ENCODE measurements around the gene ZNF679. TPM values are rescaled to one million over a fixed set of nuclear protein-coding genes. Genes with fewer than 3 reads are reported as not detected.
"Not testable (repeated sequence)": the region's sequence is repeated elsewhere in the genome, so short reads cannot be mapped to it uniquely, and the experiment has no call there.

ZNF679 gene
- total and polyA plus RNA-seq, 2 donors (not counting 1 experiment from before 2014, with no cell fraction given), result not detected

- Histone ChIP-seq H3K9ac (ENCODE audit: insufficient read depth, low read length) (no peak overlapping the region), H3K4me1 (ENCODE audit: control insufficient read depth, extremely low read depth, insufficient read depth, low read length) (no peaks in the 10 kb centered on the region), H3K9me3 (ENCODE audit: control insufficient read depth, insufficient read depth, low read depth, low read length) (no peaks in the 10 kb centered on the region), H3K79me2 (ENCODE audit: control insufficient read depth, insufficient read depth, low read length) (no peaks in the 10 kb centered on the region), H3K36me3 (ENCODE audit: control insufficient read depth, insufficient read depth, low read length) (no peaks in the 10 kb centered on the region), H3K4me2 (ENCODE audit: extremely low read depth, insufficient read depth, low read length) (no peak overlapping the region), H2AFZ (ENCODE audit: low read length) (no peak overlapping the region), H3K27me3 (ENCODE audit: control insufficient read depth, insufficient read depth, low read length) (no peaks in the 10 kb centered on the region), H4K20me1 (ENCODE audit: control insufficient read depth, extremely low read depth, insufficient read depth, low read length) (no peaks in the 10 kb centered on the region), H3K27ac (ENCODE audit: insufficient read depth, low read length) (no peak overlapping the region), H3K4me3 (replicated peaks in 1 of 4; ENCODE audit: control extremely low read depth in 1 of 4, insufficient read depth in 1 of 4, low read depth in 3 of 4, low read length in 4 of 4) (no peak overlapping the region)
- TF ChIP-seq, protein P1, sequence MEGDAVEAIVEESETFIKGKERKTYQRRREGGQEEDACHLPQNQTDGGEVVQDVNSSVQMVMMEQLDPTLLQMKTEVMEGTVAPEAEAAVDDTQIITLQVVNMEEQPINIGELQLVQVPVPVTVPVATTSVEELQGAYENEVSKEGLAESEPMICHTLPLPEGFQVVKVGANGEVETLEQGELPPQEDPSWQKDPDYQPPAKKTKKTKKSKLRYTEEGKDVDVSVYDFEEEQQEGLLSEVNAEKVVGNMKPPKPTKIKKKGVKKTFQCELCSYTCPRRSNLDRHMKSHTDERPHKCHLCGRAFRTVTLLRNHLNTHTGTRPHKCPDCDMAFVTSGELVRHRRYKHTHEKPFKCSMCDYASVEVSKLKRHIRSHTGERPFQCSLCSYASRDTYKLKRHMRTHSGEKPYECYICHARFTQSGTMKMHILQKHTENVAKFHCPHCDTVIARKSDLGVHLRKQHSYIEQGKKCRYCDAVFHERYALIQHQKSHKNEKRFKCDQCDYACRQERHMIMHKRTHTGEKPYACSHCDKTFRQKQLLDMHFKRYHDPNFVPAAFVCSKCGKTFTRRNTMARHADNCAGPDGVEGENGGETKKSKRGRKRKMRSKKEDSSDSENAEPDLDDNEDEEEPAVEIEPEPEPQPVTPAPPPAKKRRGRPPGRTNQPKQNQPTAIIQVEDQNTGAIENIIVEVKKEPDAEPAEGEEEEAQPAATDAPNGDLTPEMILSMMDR (conservative IDR thresholded peaks at IDR 0.05 in 1 of 2, IDR thresholded peaks at IDR 0.05 in 1 of 2; ENCODE audit: low read depth in 1 of 2, low read length in 2 of 2), result no peak
- no peak for TF ChIP-seq EZH2 (IDR thresholded peaks at IDR 0.05; ENCODE audit: low read length, missing control alignments)
- DNase-seq (ENCODE audit: low read depth in 2 of 2), result no peak
Measured at GRCh38 chr7:64192775-64193174, 35.5 kb upstream of the ZNF679 start.

GRCh38 chr7:64206903-64207302 is 21.4 kb upstream of the ZNF679 start, which contains the start of gene ZNF735:
Gene ZNF735 (plus strand): TSS chr7:64207203. CDS start chr7:64207203, 0 bp downstream.
- no peak for TF ChIP-seq EZH2 (IDR thresholded peaks at IDR 0.05; ENCODE audit: low read length, missing control alignments)
- TF ChIP-seq, protein P1 (conservative IDR thresholded peaks at IDR 0.05 in 1 of 2, IDR thresholded peaks at IDR 0.05 in 1 of 2; ENCODE audit: low read depth in 1 of 2, low read length in 2 of 2), result no peak
- Histone ChIP-seq H3K79me2 (ENCODE audit: control insufficient read depth, insufficient read depth, low read length) (no peaks in the 10 kb centered on the region), H4K20me1 (ENCODE audit: control insufficient read depth, extremely low read depth, insufficient read depth, low read length) (no peaks in the 10 kb centered on the region), H3K4me1 (ENCODE audit: control insufficient read depth, extremely low read depth, insufficient read depth, low read length) (no peaks in the 10 kb centered on the region), H2AFZ (ENCODE audit: low read length) (no peak within 1 kb of the TSS), H3K27me3 (ENCODE audit: control insufficient read depth, insufficient read depth, low read length) (no peaks in the 10 kb centered on the region), H3K4me2 (ENCODE audit: extremely low read depth, insufficient read depth, low read length) (no peak within 1 kb of the TSS), H3K9me3 (ENCODE audit: control insufficient read depth, insufficient read depth, low read depth, low read length) (no peaks in the 10 kb centered on the region), H3K27ac (ENCODE audit: insufficient read depth, low read length) (no peak within 1 kb of the TSS), H3K4me3 (replicated peaks in 1 of 4; ENCODE audit: control extremely low read depth in 1 of 4, insufficient read depth in 1 of 4, low read depth in 3 of 4, low read length in 4 of 4) (no peak within 1 kb of the TSS), H3K9ac (ENCODE audit: insufficient read depth, low read length) (no peak within 1 kb of the TSS), H3K36me3 (ENCODE audit: control insufficient read depth, insufficient read depth, low read length) (no peaks in the 10 kb centered on the region)
- no peak for DNase-seq (ENCODE audit: low read depth in 2 of 2)

DNA sequence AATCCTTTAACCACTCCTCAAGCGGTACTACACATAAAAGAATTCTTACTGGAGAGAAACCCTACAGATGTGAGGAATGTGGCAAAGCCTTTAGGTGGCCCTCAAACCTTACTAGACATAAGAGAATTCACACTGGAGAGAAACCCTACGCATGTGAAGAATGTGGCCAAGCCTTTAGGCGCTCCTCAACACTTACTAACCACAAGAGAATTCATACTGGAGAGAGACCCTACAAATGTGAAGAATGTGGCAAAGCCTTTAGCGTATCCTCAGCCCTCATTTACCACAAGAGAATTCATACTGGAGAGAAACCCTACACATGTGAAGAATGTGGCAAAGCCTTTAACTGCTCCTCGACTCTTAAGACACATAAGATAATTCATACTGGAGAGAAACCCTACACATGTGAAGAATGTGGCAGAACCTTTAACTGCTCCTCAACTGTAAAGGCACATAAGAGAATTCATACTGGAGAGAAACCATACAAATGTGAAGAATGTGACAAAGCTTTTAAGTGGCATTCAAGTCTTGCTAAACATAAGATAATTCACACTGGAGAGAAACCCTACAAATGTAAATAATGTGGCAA is 8.5 kb upstream of the ZNF679 start:
- not testable (repeated sequence) for H4K20me1 ChIP-seq (ENCODE audit: control insufficient read depth, extremely low read depth, insufficient read depth, low read length); H3K79me2 ChIP-seq (ENCODE audit: control insufficient read depth, insufficient read depth, low read length); H3K27me3 ChIP-seq (ENCODE audit: control insufficient read depth, insufficient read depth, low read length); H3K36me3 ChIP-seq (ENCODE audit: control insufficient read depth, insufficient read depth, low read length); H3K4me2 ChIP-seq (ENCODE audit: extremely low read depth, insufficient read depth, low read length); H3K27ac ChIP-seq (ENCODE audit: insufficient read depth, low read length); H3K9ac ChIP-seq (ENCODE audit: insufficient read depth, low read length); H2AFZ ChIP-seq (ENCODE audit: low read length); DNase-seq (ENCODE audit: low read depth in 2 of 2); H3K4me3 ChIP-seq (replicated peaks in 1 of 4; ENCODE audit: control extremely low read depth in 1 of 4, insufficient read depth in 1 of 4, low read depth in 3 of 4, low read length in 4 of 4); H3K4me1 ChIP-seq (ENCODE audit: control insufficient read depth, extremely low read depth, insufficient read depth, low read length); H3K9me3 ChIP-seq (ENCODE audit: control insufficient read depth, insufficient read depth, low read depth, low read length)
